Vagina (tissue), 2 donors: Measurements from ENCODE around the gene ARHGAP8. TPM values are rescaled to one million over a fixed set of nuclear protein-coding genes. Genes with fewer than 3 reads are reported as not detected.

ENCODE experiments used
- DNase-seq, 2 donors: peaks; one replicate each; pipeline ENCODE4 v3.0.0-alpha.2; 2017; ENCODE audit errors: extremely low spot score in 2 of 2
- H3K27ac ChIP-seq: fragments of 200-600 bp; sonication (generic); one replicate; pipeline ENCODE4 v1.5.1; 2019
- H3K27me3 ChIP-seq: fragments of 200-600 bp; sonication (generic); one replicate; pipeline ENCODE4 v1.5.1; 2019
- H3K36me3 ChIP-seq, 2 donors: fragments of 200-600 bp; sonication (generic); one replicate each; pipeline ENCODE4 v1.5.1; 2017 to 2019
- H3K4me1 ChIP-seq: fragments of 200-600 bp; sonication (generic); one replicate; pipeline ENCODE4 v1.5.1; 2019
- H3K4me3 ChIP-seq, 2 donors: fragments of 200-600 bp; sonication (generic); 1 replicate in 1 of 2; 2 replicates in 1 of 2; pipeline ENCODE4 v1.5.1; 2016 to 2019
- H3K9me3 ChIP-seq: fragments of 200-600 bp; sonication (generic); one replicate; pipeline ENCODE4 v1.5.1; 2019
- CTCF ChIP-seq, 3 experiments: fragments of 450-650 bp in 2 of 3; fragments of 200-600 bp in 1 of 3; sonication (generic) in 1 of 3; IDR thresholded peaks; one replicate each; pipeline ENCODE4 v1.5.1; 2017 to 2019; ENCODE audit warnings: antibody characterized with exemption in 3 of 3, mild to moderate bottlenecking in 2 of 3, moderate library complexity in 2 of 3
- POLR2A ChIP-seq, 2 donors: fragments of 450-650 bp; IDR thresholded peaks; one replicate each; pipeline ENCODE4 v1.6.1; 2017; ENCODE audit warnings: antibody characterized with exemption in 2 of 2, mild to moderate bottlenecking in 2 of 2, moderate library complexity in 2 of 2
- POLR2AphosphoS5 ChIP-seq, 2 donors: sonication (generic); formaldehyde crosslinking; IDR thresholded peaks; one replicate each; pipeline ENCODE4 v1.9.0; 2017; ENCODE audit warnings: antibody characterized with exemption in 2 of 2, mild to moderate bottlenecking in 2 of 2, low read depth in 1 of 2; ENCODE audit not compliant: insufficient read depth in 1 of 2
- intact Hi-C: fragments of 100-400 bp; cut with DNase I; formaldehyde crosslinking; loops from one replicate; pipeline ENCODE4 v1.15.1; 2023
- total RNA-seq: library from RNA; depleted of rRNA; stranded (reverse); fragments of >200 nt; gene quantifications from one replicate; pipeline ENCODE4 v1.2.3, GENCODE V29; 2016

The ARHGAP8 gene
- total RNA-seq, 1 donor from 2014 or later: 9.3 TPM

DNA sequence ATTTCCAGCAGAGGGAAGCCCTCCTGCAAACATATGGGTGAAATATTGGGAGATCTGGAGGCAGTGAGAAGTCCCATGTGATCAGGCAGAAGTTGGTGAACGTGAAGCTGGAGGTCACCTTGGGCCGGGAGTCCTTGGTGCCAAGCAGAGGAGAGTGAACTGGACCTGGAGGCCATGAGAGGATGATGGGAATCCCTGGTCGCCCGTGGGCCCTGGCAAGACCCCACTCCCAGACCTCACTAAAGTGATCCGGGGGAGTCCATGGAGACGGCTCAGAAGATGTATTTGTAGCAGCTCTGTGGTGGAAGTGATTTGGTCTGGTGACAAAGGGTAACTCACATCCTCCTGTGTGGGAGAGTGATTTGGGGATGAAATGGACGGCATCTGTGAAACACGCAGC, 71.0 kb downstream of the ARHGAP8 start:
- TF ChIP-seq POLR2A (IDR thresholded peaks at IDR 0.05): no peak
- TF ChIP-seq POLR2AphosphoS5 (IDR thresholded peaks at IDR 0.05; ENCODE audit: insufficient read depth in 1 of 2, low read depth in 1 of 2): no peak
- TF ChIP-seq CTCF (IDR thresholded peaks at IDR 0.05): no peak
- no peak for DNase-seq
- H3K27me3 ChIP-seq: no peaks in the 10 kb centered on the region
- no peak overlapping the region for H3K27ac ChIP-seq
- no peaks in the 10 kb centered on the region for H3K36me3 ChIP-seq
- H3K4me3 ChIP-seq: no peak overlapping the region
- H3K4me1 ChIP-seq: no peaks in the 10 kb centered on the region
- H3K9me3 ChIP-seq: no peaks in the 10 kb centered on the region
- intact Hi-C loops: loop anchor here (10.0 kb wide), 1 partner anchor 271 kb away; no protein-coding TSS in a partner anchor

DNA sequence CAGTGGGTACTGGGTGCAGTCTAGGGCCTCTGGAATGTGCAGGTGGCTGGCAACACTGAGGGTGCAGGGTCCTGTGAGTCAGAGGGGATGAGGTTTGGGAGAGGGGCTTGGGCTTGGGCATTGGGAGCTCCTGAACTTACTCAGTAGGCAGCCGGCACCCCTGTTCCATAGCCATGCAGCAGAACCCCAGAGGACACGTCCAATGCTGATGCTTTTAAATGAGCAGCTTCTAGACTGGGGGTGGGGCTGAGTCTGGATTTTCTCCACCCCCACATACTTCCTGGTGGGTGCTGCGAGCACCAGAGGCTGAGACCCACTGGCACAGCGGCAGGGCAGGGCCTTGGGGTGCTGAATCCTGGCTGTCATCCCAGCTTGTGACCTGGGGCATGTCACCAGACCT, 71.4 kb downstream of the ARHGAP8 start:
- Histone ChIP-seq H3K27ac (no peak overlapping the region), H3K27me3 (no peaks in the 10 kb centered on the region), H3K9me3 (no peaks in the 10 kb centered on the region), H3K4me1 (no peaks in the 10 kb centered on the region), H3K4me3 (no peak overlapping the region), H3K36me3 (no peaks in the 10 kb centered on the region)
- TF ChIP-seq POLR2A (IDR thresholded peaks at IDR 0.05) (no peak), CTCF (IDR thresholded peaks at IDR 0.05) (no peak), POLR2AphosphoS5 (IDR thresholded peaks at IDR 0.05; ENCODE audit: insufficient read depth in 1 of 2, low read depth in 1 of 2) (no peak)
- no peak for DNase-seq
- intact Hi-C loops: loop anchor here (10.0 kb wide), 1 partner anchor 271 kb away; no protein-coding TSS in a partner anchor

- H3K4me1 ChIP-seq: no peaks in the 10 kb centered on the region
- H3K4me3 ChIP-seq: no peak overlapping the region
- no peaks in the 10 kb centered on the region for H3K36me3 ChIP-seq
- no peak overlapping the region for H3K27ac ChIP-seq
- no peak for TF ChIP-seq POLR2A (IDR thresholded peaks at IDR 0.05)
- no peak for TF ChIP-seq CTCF (IDR thresholded peaks at IDR 0.05)
- TF ChIP-seq POLR2AphosphoS5 (IDR thresholded peaks at IDR 0.05; ENCODE audit: insufficient read depth in 1 of 2, low read depth in 1 of 2): no peak
- H3K9me3 ChIP-seq: no peaks in the 10 kb centered on the region
- no peaks in the 10 kb centered on the region for H3K27me3 ChIP-seq
- no peak for DNase-seq
- intact Hi-C loops: loop anchor here (10.0 kb wide), 1 partner anchor 271 kb away; no protein-coding TSS in a partner anchor
These were observed 71.9 kb downstream of the ARHGAP8 start for GRCh38 chr22:44824271-44824670.

- Histone ChIP-seq H3K27me3 (no peaks in the 10 kb centered on the region), H3K36me3 (no peaks in the 10 kb centered on the region), H3K4me3 (no peak overlapping the region), H3K4me1 (no peaks in the 10 kb centered on the region), H3K9me3 (no peaks in the 10 kb centered on the region), H3K27ac (no peak overlapping the region)
- TF ChIP-seq POLR2AphosphoS5 (IDR thresholded peaks at IDR 0.05; ENCODE audit: insufficient read depth in 1 of 2, low read depth in 1 of 2): no peak
- no peak for TF ChIP-seq CTCF (IDR thresholded peaks at IDR 0.05)
- no peak for TF ChIP-seq POLR2A (IDR thresholded peaks at IDR 0.05)
- intact Hi-C loops: loop anchor here (10.0 kb wide), 1 partner anchor 269 kb away; no protein-coding TSS in a partner anchor
- DNase-seq: no peak
These were observed 73.2 kb downstream of the ARHGAP8 start for GRCh38 chr22:44825310-44826150.

DNA sequence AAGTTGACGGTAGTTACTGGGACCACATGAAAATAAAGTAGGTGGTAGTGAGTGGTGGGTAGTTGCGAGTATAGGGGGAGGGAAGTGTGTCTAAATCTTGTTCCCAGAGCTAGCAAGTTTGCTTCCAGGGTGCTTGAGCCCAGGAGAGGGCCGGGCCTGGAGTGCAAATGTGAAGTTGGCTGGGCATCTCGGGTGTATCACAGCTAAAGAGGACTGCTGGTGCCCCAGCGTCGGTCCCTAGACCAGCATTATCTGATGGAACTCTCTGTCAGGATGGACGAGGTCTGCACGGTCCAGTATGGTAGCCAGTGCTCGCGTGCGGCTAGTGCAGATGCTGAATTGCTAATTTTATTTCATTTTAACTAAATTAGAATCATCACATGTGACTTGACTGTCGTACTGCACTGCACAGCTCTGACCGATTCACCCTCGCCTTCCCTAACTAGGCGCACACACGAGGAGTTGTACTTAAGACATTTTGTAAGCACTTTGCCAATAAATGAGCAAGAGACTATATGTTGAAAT, 75.4 kb downstream of the ARHGAP8 start:
- Histone ChIP-seq H3K36me3 (no peaks in the 10 kb centered on the region), H3K27me3 (no peaks in the 10 kb centered on the region), H3K4me1 (no peaks in the 10 kb centered on the region), H3K9me3 (no peaks in the 10 kb centered on the region), H3K27ac (no peak overlapping the region), H3K4me3 (no peak overlapping the region)
- no peak for TF ChIP-seq POLR2A (IDR thresholded peaks at IDR 0.05)
- no peak for TF ChIP-seq CTCF (IDR thresholded peaks at IDR 0.05)
- TF ChIP-seq POLR2AphosphoS5 (IDR thresholded peaks at IDR 0.05; ENCODE audit: insufficient read depth in 1 of 2, low read depth in 1 of 2): no peak
- DNase-seq: no peak
- intact Hi-C loops: loop anchor here (10.0 kb wide), 1 partner anchor 267 kb away; no protein-coding TSS in a partner anchor
